HepG2 (cell line): Measurements from ENCODE around the gene VTN. TPM values are rescaled to one million over a fixed set of nuclear protein-coding genes. Genes with fewer than 3 reads are reported as not detected.
A peak's percentile ranks its signal among the peaks of the same experiment; 100 is the strongest.

Experiments
- BORCS8-MEF2B ChIP-seq: sonication (generic); formaldehyde crosslinking; IDR thresholded peaks from 2 replicates; pipeline ENCODE4 v1.8.0; 2022; ENCODE audit warnings: mild to moderate bottlenecking, missing genetic modification reagents
- FOXC1 ChIP-seq: sonication (generic); formaldehyde crosslinking; IDR thresholded peaks from 2 replicates; pipeline ENCODE4 v1.8.0; 2022; ENCODE audit warnings: mild to moderate bottlenecking, missing genetic modification reagents, borderline replicate concordance
- MYNN ChIP-seq: sonication (generic); formaldehyde crosslinking; IDR thresholded peaks from 2 replicates; pipeline ENCODE4 v1.4.0; 2020; ENCODE audit warnings: mild to moderate bottlenecking, low read depth, missing genetic modification reagents
- PHB2 ChIP-seq: fragments of 450-650 bp; IDR thresholded peaks from 2 replicates; pipeline ENCODE4 v1.6.1; 2018; ENCODE audit not compliant: partially characterized antibody
- RELA ChIP-seq: sonication (generic); formaldehyde crosslinking; IDR thresholded peaks from 2 replicates; pipeline ENCODE4 v1.4.0; 2020; ENCODE audit warnings: missing genetic modification reagents
- TSC22D2 ChIP-seq: sonication (generic); formaldehyde crosslinking; IDR thresholded peaks from 2 replicates; pipeline ENCODE4 v1.5.1; 2020; ENCODE audit warnings: missing genetic modification reagents, mild to moderate bottlenecking, borderline replicate concordance
- ZNF136 ChIP-seq: sonication (generic); formaldehyde crosslinking; IDR thresholded peaks from 2 replicates; pipeline ENCODE4 v1.8.1; 2022; ENCODE audit warnings: low read depth, mild to moderate bottlenecking, moderate library complexity, missing genetic modification reagents
- ZNF205 ChIP-seq: IDR thresholded peaks from 2 replicates; pipeline ENCODE4 v1.6.1; 2018; ENCODE audit warnings: missing biosample characterization, missing genetic modification reagents
- ZNF230 ChIP-seq: sonication (generic); formaldehyde crosslinking; IDR thresholded peaks from 2 replicates; pipeline ENCODE4 v1.4.0; 2020; ENCODE audit warnings: mild to moderate bottlenecking, missing genetic modification reagents
- ZNF354B ChIP-seq: sonication (generic); formaldehyde crosslinking; IDR thresholded peaks from 2 replicates; pipeline ENCODE4 v1.8.0; 2022; ENCODE audit warnings: mild to moderate bottlenecking, missing genetic modification reagents
- ZNF44 ChIP-seq: sonication (generic); formaldehyde crosslinking; IDR thresholded peaks from 2 replicates; pipeline ENCODE4 v1.5.1; 2020; ENCODE audit warnings: mild to moderate bottlenecking, missing genetic modification reagents
- ZNF570 ChIP-seq: sonication (generic); formaldehyde crosslinking; IDR thresholded peaks from 2 replicates; pipeline ENCODE4 v1.4.0; 2020; ENCODE audit warnings: mild to moderate bottlenecking, missing genetic modification reagents, borderline replicate concordance
- ZNF839 ChIP-seq: sonication (generic); formaldehyde crosslinking; IDR thresholded peaks from 2 replicates; pipeline ENCODE4 v1.4.0; 2020; ENCODE audit warnings: missing genetic modification reagents, mild to moderate bottlenecking, borderline replicate concordance
- polyA plus RNA-seq, 8 experiments: library from polyadenylated mRNA; depleted of rRNA in 3 of 8; stranded (reverse) in 7 of 8; unstranded in 1 of 8; fragments of >200 nt; fragmentation: Illumina TruSeq in 4 of 8; extraction: Trizol in 4 of 8; gene quantifications; 2 replicates each; pipeline versions ENCODE4 v1.2.1 to v1.2.3, GENCODE V29; 2011 to 2016; ENCODE audit warnings: low read depth in 4 of 8, missing spikeins in 1 of 8, mixed read lengths in 1 of 8; ENCODE audit not compliant: insufficient read depth in 1 of 8
- total RNA-seq, 5 experiments: library from RNA; depleted of rRNA; stranded (reverse); fragments of >200 nt; fragmentation: Illumina TruSeq; extraction: Trizol; gene quantifications; 2 replicates each; pipeline ENCODE4 v1.2.3, GENCODE V29; 2016; ENCODE audit warnings: low read depth in 1 of 5
- TF ChIP-seq, protein P1 (sequence below): sonication (generic); formaldehyde crosslinking; IDR thresholded peaks from one replicate; pipeline ENCODE4 v1.5.1; 2020; ENCODE audit warnings: mild to moderate bottlenecking, missing genetic modification reagents; ENCODE audit errors: not compliant biosample characterization
- TF ChIP-seq, protein P2 (sequence below): sonication (generic); formaldehyde crosslinking; IDR thresholded peaks from 2 replicates; pipeline ENCODE4 v1.5.1; 2020; ENCODE audit warnings: mild to moderate bottlenecking, moderate library complexity, missing genetic modification reagents
- TF ChIP-seq, protein P3 (sequence below): sonication (generic); formaldehyde crosslinking; IDR thresholded peaks from 2 replicates; pipeline ENCODE4 v1.4.0; 2020; ENCODE audit warnings: missing genetic modification reagents
- TF ChIP-seq, protein P4 (sequence below): sonication (generic); formaldehyde crosslinking; IDR thresholded peaks from 2 replicates; pipeline ENCODE4 v1.5.0; 2020; ENCODE audit warnings: mild to moderate bottlenecking, low read depth, missing genetic modification reagents, borderline replicate concordance

The VTN gene
- total and polyA plus RNA-seq, 2 of the 13 experiments (the other 11 are each of a cell fraction or from before 2014, with no cell fraction given): 108 to 131 TPM

DNA sequence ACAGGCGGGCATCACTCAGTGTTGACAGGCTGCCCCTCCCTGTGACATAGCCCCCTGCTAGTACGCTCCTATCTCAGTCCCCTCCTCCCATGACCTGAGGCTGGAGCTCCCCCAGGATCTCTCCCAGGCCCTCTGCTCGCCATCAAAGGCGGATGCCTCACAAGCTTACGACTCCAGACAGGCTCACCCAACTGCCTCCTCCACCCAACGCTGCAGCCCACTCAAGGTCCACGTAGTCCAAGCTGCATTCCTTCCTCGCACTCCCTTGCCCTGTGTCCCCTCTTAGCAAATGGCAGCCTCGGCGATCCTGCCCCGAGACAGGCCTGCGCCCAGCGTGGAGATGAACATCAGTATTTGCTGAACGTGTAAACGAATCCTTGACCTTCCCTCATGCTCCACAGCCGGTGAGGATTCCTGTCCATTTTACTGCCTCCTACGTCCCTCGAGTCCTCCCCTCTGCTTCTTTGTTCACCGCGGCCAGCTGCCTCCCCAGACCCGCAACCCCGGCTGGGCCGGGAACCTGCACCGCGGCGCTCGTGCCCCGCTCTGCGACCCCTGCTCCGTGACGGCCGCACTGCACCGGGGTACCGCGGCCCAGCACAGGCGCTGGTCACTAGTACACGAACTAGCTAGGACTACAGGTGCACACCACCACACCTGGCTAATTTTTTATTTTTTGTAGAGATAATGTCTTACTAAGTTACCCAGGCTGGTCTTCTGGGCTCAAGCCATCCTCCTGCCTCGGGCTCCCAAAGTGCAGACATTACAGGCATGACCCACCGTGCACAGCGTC, 51.9 kb downstream of the VTN start (continued):
- TF ChIP-seq, protein P1, sequence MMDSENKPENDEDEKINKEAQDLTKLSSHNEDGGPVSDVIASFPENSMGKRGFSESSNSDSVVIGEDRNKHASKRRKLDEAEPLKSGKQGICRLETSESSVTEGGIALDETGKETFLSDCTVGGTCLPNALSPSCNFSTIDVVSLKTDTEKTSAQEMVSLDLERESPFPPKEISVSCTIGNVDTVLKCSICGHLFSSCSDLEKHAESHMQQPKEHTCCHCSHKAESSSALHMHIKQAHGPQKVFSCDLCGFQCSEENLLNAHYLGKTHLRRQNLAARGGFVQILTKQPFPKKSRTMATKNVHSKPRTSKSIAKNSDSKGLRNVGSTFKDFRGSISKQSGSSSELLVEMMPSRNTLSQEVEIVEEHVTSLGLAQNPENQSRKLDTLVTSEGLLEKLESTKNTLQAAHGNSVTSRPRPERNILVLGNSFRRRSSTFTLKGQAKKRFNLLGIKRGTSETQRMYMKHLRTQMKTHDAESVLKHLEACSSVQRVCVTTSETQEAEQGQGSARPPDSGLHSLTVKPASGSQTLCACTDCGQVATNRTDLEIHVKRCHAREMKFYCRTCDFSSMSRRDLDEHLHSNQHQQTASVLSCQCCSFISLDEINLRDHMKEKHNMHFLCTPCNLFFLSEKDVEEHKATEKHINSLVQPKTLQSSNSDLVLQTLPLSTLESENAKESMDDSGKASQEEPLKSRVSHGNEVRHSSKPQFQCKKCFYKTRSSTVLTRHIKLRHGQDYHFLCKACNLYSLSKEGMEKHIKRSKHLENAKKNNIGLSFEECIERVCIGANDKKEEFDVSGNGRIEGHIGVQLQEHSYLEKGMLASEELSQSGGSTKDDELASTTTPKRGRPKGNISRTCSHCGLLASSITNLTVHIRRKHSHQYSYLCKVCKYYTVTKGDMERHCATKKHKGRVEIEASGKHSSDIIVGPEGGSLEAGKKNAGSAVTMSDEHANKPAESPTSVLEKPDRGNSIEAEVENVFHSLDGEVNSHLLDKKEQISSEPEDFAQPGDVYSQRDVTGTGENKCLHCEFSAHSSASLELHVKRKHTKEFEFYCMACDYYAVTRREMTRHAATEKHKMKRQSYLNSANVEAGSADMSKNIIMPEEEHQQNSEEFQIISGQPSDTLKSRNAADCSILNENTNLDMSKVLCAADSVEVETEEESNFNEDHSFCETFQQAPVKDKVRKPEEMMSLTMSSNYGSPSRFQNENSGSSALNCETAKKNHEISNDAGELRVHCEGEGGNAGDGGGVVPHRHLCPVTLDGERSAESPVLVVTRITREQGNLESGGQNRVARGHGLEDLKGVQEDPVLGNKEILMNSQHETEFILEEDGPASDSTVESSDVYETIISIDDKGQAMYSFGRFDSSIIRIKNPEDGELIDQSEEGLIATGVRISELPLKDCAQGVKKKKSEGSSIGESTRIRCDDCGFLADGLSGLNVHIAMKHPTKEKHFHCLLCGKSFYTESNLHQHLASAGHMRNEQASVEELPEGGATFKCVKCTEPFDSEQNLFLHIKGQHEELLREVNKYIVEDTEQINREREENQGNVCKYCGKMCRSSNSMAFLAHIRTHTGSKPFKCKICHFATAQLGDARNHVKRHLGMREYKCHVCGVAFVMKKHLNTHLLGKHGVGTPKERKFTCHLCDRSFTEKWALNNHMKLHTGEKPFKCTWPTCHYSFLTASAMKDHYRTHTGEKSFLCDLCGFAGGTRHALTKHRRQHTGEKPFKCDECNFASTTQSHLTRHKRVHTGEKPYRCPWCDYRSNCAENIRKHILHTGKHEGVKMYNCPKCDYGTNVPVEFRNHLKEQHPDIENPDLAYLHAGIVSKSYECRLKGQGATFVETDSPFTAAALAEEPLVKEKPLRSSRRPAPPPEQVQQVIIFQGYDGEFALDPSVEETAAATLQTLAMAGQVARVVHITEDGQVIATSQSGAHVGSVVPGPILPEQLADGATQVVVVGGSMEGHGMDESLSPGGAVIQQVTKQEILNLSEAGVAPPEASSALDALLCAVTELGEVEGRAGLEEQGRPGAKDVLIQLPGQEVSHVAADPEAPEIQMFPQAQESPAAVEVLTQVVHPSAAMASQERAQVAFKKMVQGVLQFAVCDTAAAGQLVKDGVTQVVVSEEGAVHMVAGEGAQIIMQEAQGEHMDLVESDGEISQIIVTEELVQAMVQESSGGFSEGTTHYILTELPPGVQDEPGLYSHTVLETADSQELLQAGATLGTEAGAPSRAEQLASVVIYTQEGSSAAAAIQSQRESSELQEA (CRISPR knock-in tag): no peak
- TF ChIP-seq ZNF44 (CRISPR knock-in tag) (0 out of 2 replicates have a peak, but pooled peaks have one; percentile 40), ZNF570 (CRISPR knock-in tag) (no peak), RELA (CRISPR knock-in tag) (no peak), MYNN (CRISPR knock-in tag) (no peak), BORCS8-MEF2B (CRISPR knock-in tag) (0 out of 2 replicates have a peak, but pooled peaks have one; percentile 12), ZNF354B (CRISPR knock-in tag) (no peak), PHB2 (no peak), ZNF839 (CRISPR knock-in tag) (no peak; the same call in 1 of the 2 replicates), ZNF205 (CRISPR knock-in tag) (no peak), ZNF136 (CRISPR knock-in tag) (no peak), ZNF230 (CRISPR knock-in tag) (peak; percentile 15; the same call in 1 of the 2 replicates), TSC22D2 (CRISPR knock-in tag) (0 out of 2 replicates have a peak, but pooled peaks have one; percentile 1), FOXC1 (CRISPR knock-in tag) (0 out of 2 replicates have a peak, but pooled peaks have one; percentile 33)
- TF ChIP-seq, protein P2, sequence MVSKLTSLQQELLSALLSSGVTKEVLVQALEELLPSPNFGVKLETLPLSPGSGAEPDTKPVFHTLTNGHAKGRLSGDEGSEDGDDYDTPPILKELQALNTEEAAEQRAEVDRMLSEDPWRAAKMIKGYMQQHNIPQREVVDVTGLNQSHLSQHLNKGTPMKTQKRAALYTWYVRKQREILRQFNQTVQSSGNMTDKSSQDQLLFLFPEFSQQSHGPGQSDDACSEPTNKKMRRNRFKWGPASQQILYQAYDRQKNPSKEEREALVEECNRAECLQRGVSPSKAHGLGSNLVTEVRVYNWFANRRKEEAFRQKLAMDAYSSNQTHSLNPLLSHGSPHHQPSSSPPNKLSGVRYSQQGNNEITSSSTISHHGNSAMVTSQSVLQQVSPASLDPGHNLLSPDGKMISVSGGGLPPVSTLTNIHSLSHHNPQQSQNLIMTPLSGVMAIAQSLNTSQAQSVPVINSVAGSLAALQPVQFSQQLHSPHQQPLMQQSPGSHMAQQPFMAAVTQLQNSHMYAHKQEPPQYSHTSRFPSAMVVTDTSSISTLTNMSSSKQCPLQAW (CRISPR knock-in tag): no peak
- TF ChIP-seq, protein P3, sequence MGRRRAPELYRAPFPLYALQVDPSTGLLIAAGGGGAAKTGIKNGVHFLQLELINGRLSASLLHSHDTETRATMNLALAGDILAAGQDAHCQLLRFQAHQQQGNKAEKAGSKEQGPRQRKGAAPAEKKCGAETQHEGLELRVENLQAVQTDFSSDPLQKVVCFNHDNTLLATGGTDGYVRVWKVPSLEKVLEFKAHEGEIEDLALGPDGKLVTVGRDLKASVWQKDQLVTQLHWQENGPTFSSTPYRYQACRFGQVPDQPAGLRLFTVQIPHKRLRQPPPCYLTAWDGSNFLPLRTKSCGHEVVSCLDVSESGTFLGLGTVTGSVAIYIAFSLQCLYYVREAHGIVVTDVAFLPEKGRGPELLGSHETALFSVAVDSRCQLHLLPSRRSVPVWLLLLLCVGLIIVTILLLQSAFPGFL (CRISPR knock-in tag): no peak
- TF ChIP-seq, protein P4, sequence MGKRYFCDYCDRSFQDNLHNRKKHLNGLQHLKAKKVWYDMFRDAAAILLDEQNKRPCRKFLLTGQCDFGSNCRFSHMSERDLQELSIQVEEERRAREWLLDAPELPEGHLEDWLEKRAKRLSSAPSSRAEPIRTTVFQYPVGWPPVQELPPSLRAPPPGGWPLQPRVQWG (CRISPR knock-in tag): 0 out of 2 replicates have a peak, but pooled peaks have one; percentile 5
